K562 (cell line): ENCODE measurements around the gene ZDHHC14. TPM values are rescaled to one million over a fixed set of nuclear protein-coding genes. Genes with fewer than 3 reads are reported as not detected.

Source experiments
- ATAC-seq: fragments of 200-7000 bp; cut with Tn5 transposase; 3 replicates; pipeline ENCODE4 v1.9.1; 2020; ENCODE audit warnings: moderate library complexity
- BruUV-seq: library from RNA; stranded (reverse); fragments of 400-500 nt; replicated peaks from 2 replicates; lab custom pipeline; 2021; lab: Mats Ljungman, UMichigan
- CTCF ChIA-PET: fragments of 300-600 bp; formaldehyde crosslinking; extraction: SDS; loops from one replicate; lab custom pipeline; 2021; ENCODE audit warnings: low intra/inter-chr PET ratio; lab: Yijun Ruan, JAX
- POLR2A ChIA-PET: fragments of 300-600, 350-650 bp; sonication (Branson Sonifier 250); formaldehyde crosslinking; extraction: SDS; loops from one replicate; lab custom pipeline; 2021; ENCODE audit warnings: antibody characterized with exemption, inconsistent platforms; lab: Yijun Ruan, JAX
- DNase-seq, 4 experiments: peaks; one replicate each; pipeline versions ENCODE4 v3.0.0 to v3.0.0-alpha.2; 2011 to 2018; ENCODE audit warnings: low spot score in 3 of 4, mixed read lengths in 3 of 4; ENCODE audit errors: extremely low read depth in 1 of 4
- FAIRE-seq: peaks from 2 replicates; lab custom pipeline; 2011; peaks lifted over from hg19 to GRCh38; lab: Jason Lieb, UNC
- H2AFZ ChIP-seq: 2 replicates; pipeline ENCODE4 v1.6.0; 2011; ENCODE audit warnings: low read depth, low read length, control low read depth, inconsistent platforms
- H3K27ac ChIP-seq: fragments of 200-600 bp; 3 replicates; pipeline ENCODE4 v1.8.0; 2011; ENCODE audit warnings: low read depth, mild to moderate bottlenecking, control low read depth, inconsistent platforms, low read length, moderate library complexity, mixed read lengths; ENCODE audit errors: extremely low read depth
- H3K27me3 ChIP-seq, 2 experiments: fragments of 300-600 bp in 1 of 2; 2 replicates in 1 of 2; 3 replicates in 1 of 2; pipeline versions ENCODE4 v1.6.0 to v1.8.0; 2011; ENCODE audit warnings: inconsistent platforms in 2 of 2, low read length in 2 of 2, mild to moderate bottlenecking in 1 of 2, mixed read lengths in 1 of 2, moderate library complexity in 1 of 2; ENCODE audit not compliant: control insufficient read depth in 2 of 2, insufficient read depth in 2 of 2
- H3K36me3 ChIP-seq: fragments of 300-600 bp; 3 replicates; pipeline ENCODE4 v1.8.0; 2011; ENCODE audit warnings: mild to moderate bottlenecking, low read length, inconsistent platforms; ENCODE audit not compliant: control insufficient read depth, insufficient read depth
- H3K4me1 ChIP-seq, 2 experiments: fragments of 200-600 bp in 1 of 2; replicated peaks in 1 of 2; 2 replicates in 1 of 2; 3 replicates in 1 of 2; pipeline versions ENCODE4 v1.5.1 to v1.8.0; 2011; ENCODE audit warnings: inconsistent platforms in 2 of 2, low read length in 2 of 2, mild to moderate bottlenecking in 1 of 2, mixed read lengths in 1 of 2, moderate library complexity in 1 of 2; ENCODE audit not compliant: control insufficient read depth in 2 of 2, insufficient read depth in 2 of 2
- H3K4me2 ChIP-seq: 2 replicates; pipeline ENCODE4 v1.6.1; 2011; ENCODE audit warnings: low read length, control low read depth, inconsistent platforms, mixed read lengths; ENCODE audit not compliant: insufficient read depth
- H3K4me3 ChIP-seq: fragments of 200-600 bp; sonication (generic), shearing (Covaris generic); 2 replicates; pipeline ENCODE4 v1.5.1; 2016; ENCODE audit warnings: control low read depth, inconsistent platforms
- H3K79me2 ChIP-seq: fragments of 200-600 bp; 3 replicates; pipeline ENCODE4 v1.8.0; 2011; ENCODE audit warnings: low read length, inconsistent platforms; ENCODE audit not compliant: control insufficient read depth, insufficient read depth
- H3K9ac ChIP-seq, 2 experiments: 2 replicates each; pipeline versions ENCODE4 v1.6.0 to v1.6.1; 2011; ENCODE audit warnings: low read depth in 2 of 2, low read length in 2 of 2, control low read depth in 1 of 2, inconsistent platforms in 1 of 2, mild to moderate bottlenecking in 1 of 2, mixed read lengths in 1 of 2; ENCODE audit not compliant: insufficient read depth in 1 of 2
- H3K9me1 ChIP-seq: one replicate; pipeline ENCODE4 v1.6.0; 2011; ENCODE audit warnings: inconsistent platforms, mild to moderate bottlenecking, low read length, moderate library complexity; ENCODE audit not compliant: control insufficient read depth, insufficient read depth
- H3K9me3 ChIP-seq: replicated peaks from 2 replicates; pipeline ENCODE4 v1.5.1; 2011; ENCODE audit warnings: low read depth, low read length, inconsistent platforms; ENCODE audit not compliant: control insufficient read depth, insufficient read depth
- H4K20me1 ChIP-seq: replicated peaks from 2 replicates; pipeline ENCODE4 v1.6.1; 2011; ENCODE audit warnings: low read length, inconsistent platforms, mixed read lengths; ENCODE audit not compliant: control insufficient read depth, insufficient read depth
- FOSL1 ChIP-seq: fragments of 200-800 bp; sonication (Bioruptor generic); conservative IDR thresholded peaks from 2 replicates; pipeline ENCODE4 v1.6.1; 2016; ENCODE audit warnings: missing genetic modification characterization, missing compliant biosample characterization
- SIN3A ChIP-seq, 2 experiments: fragments of 150-350 bp in 1 of 2; IDR thresholded peaks; 2 replicates each; pipeline ENCODE4 v1.6.1; 2011 to 2016; ENCODE audit warnings: borderline replicate concordance in 2 of 2, low read depth in 2 of 2, low read length in 2 of 2, mild to moderate bottlenecking in 2 of 2, moderate library complexity in 2 of 2; ENCODE audit not compliant: control insufficient read depth in 1 of 2
- ZFPM2 ChIP-seq: fragments of 250-450 bp; sonication (Bioruptor Pico); IDR thresholded peaks from 2 replicates; pipeline ENCODE4 v1.5.1; 2022; ENCODE audit warnings: mild to moderate bottlenecking
- WGBS: fragments of 100-300 bp; shearing (Covaris generic); methylation state at CpG from one replicate; pipeline ENCODE4 v1.1.6; 2016; ENCODE audit warnings: low coverage, mixed read lengths; ENCODE audit not compliant: insufficient coverage; ENCODE audit errors: missing lambda C conversion rate; 5-methylcytosine and 5-hydroxymethylcytosine counted together
- in situ Hi-C: fragments of 300-500 bp; cut with MboI; formaldehyde crosslinking; loops from 4 replicates; pipeline ENCODE4 v1.15.0; 2018; ENCODE audit warnings: inconsistent platforms, mixed read lengths
- intact Hi-C: fragments of 100-400 bp; cut with micrococcal nuclease; formaldehyde crosslinking; loops from 2 replicates; pipeline ENCODE4 v1.14.2; 2022
- polyA plus RNA-seq, 8 experiments: library from polyadenylated mRNA; depleted of rRNA in 4 of 8; stranded (reverse) in 5 of 8; unstranded in 3 of 8; fragments of >200 nt; fragmentation: Nextera tagmentation in 2 of 8; fragmentation: Illumina TruSeq in 1 of 8; extraction: Ambion mirVana in 2 of 8; extraction: Trizol in 1 of 8; gene quantifications; 2 replicates each; pipeline versions ENCODE4 v1.2.1 to v1.2.3, GENCODE V29; 2011 to 2014; ENCODE audit warnings: inconsistent platforms in 1 of 8, missing spikeins in 1 of 8
- total RNA-seq, 7 experiments: library from RNA; depleted of rRNA in 6 of 7; stranded (reverse); fragments of >200 nt in 6 of 7; fragmentation: Illumina TruSeq in 2 of 7; extraction: Trizol in 2 of 7; gene quantifications; 2 replicates each; pipeline versions ENCODE4 v1.2.1 to v1.2.3, GENCODE V29; 2011 to 2021; ENCODE audit warnings: low replicate concordance in 1 of 7
- TF ChIP-seq, protein P1 (sequence below), 2 experiments: fragments of 250-450 bp in 1 of 2; fragments of 450-650 bp in 1 of 2; sonication (Bioruptor Pico) in 1 of 2; IDR thresholded peaks; 2 replicates each; pipeline versions ENCODE4 v1.6.1 to v1.8.0; 2016 to 2021; ENCODE audit warnings: mild to moderate bottlenecking in 2 of 2, moderate library complexity in 2 of 2, missing compliant biosample characterization in 1 of 2, missing genetic modification characterization in 1 of 2
- TF ChIP-seq, protein P2 (sequence below): fragments of 450-650 bp; formaldehyde crosslinking; IDR thresholded peaks from 2 replicates; pipeline ENCODE4 v1.4.0; 2022; ENCODE audit warnings: missing genetic modification characterization

Gene ZDHHC14
- total and polyA plus RNA-seq, 9 of the 15 experiments (the other 6 are each of a cell fraction or from before 2014, with no cell fraction given), result 0.92 to 23.1 (median 13.8) TPM

DNA sequence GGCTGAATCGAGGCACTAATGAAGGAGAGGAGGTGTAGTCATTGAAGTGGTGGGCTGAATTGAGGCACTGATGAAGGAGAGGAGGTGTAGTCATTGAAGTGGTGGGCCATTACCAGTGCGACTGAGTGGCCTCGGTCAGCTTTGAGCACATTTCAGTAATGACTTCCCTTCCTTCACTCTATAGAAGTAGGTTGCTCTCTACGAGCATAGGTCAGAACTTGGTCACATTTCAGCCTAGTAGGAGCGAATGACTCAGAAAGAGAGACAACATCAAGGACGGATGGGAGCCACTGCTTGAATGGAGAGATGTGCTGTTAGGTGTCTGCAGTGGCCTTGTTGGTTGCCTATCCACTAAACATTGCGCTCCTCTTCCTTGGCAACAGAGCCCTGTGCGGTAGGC, 39.5 kb downstream of the ZDHHC14 start:
- no peak for DNase-seq
- H3K9ac ChIP-seq, result no peak overlapping the region
- no peaks in the 10 kb centered on the region for H3K9me3 ChIP-seq
- TF ChIP-seq, protein P1, sequence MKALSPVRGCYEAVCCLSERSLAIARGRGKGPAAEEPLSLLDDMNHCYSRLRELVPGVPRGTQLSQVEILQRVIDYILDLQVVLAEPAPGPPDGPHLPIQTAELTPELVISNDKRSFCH (CRISPR knock-in tag; IDR thresholded peaks at IDR 0.05), result no peak
- TF ChIP-seq, protein P1 (tag; IDR thresholded peaks at IDR 0.05), result no peak
- TF ChIP-seq FOSL1 (tag) (0 out of 2 replicates have a peak, but pooled peaks have one; percentile 18), ZFPM2 (no peak), SIN3A (IDR thresholded peaks at IDR 0.05; ENCODE audit: borderline replicate concordance in 2 of 2, control insufficient read depth in 1 of 2, low read depth in 2 of 2, low read length in 2 of 2) (no peak)
- TF ChIP-seq, protein P2, sequence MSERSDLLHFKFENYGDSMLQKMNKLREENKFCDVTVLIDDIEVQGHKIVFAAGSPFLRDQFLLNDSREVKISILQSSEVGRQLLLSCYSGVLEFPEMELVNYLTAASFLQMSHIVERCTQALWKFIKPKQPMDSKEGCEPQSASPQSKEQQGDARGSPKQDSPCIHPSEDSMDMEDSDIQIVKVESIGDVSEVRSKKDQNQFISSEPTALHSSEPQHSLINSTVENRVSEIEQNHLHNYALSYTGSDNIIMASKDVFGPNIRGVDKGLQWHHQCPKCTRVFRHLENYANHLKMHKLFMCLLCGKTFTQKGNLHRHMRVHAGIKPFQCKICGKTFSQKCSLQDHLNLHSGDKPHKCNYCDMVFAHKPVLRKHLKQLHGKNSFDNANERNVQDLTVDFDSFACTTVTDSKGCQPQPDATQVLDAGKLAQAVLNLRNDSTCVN (CRISPR knock-in tag), result no peak
- TF ChIP-seq, all 486 proteins: peak for 1
- Histone ChIP-seq H3K79me2 (0 out of 3 replicates have a peak, but pooled peaks cover 4% of the 10 kb centered on the region), H4K20me1 (no peaks in the 10 kb centered on the region; the same call in 1 of the 2 replicates), H3K27ac (no peak overlapping the region), H3K27me3 (no peaks in the 10 kb centered on the region), H2AFZ (no peak overlapping the region), H3K4me2 (no peak overlapping the region), H3K4me3 (no peak overlapping the region), H3K4me1 (no peaks in the 10 kb centered on the region; a peak in 2 of 5 replicates), H3K9me1 (no peaks in the 10 kb centered on the region), H3K36me3 (no peaks in the 10 kb centered on the region)
- 81% methylated on average over 8 of the region's 8 CpGs for WGBS
- no TSS peak for BruUV-seq
- ChIA-PET POLR2A (no interaction called here), CTCF (no interaction called here)
- peak; percentile 11 for FAIRE-seq
- no peak for ATAC-seq
- intact Hi-C loops (no loop called here), in situ Hi-C loops (no loop called here)
